HepG2 (cell line): ENCODE data around the gene ANKRD11. TPM values are rescaled to one million over a fixed set of nuclear protein-coding genes. Genes with fewer than 3 reads are reported as not detected.
A peak's percentile ranks its signal among the peaks of the same experiment; 100 is the strongest.

Source experiments
- CEBPG ChIP-seq: IDR thresholded peaks from 2 replicates; pipeline ENCODE4 v1.6.1; 2016
- FOXJ3 ChIP-seq: sonication (generic); formaldehyde crosslinking; IDR thresholded peaks from 2 replicates; pipeline ENCODE4 v1.4.0; 2020; ENCODE audit warnings: missing genetic modification reagents, mild to moderate bottlenecking, borderline replicate concordance
- NFE2L1 ChIP-seq: sonication (generic); formaldehyde crosslinking; IDR thresholded peaks from 2 replicates; pipeline ENCODE4 v1.4.0; 2020; ENCODE audit warnings: missing genetic modification reagents, mild to moderate bottlenecking, borderline replicate concordance
- NKX3-1 ChIP-seq: sonication (generic); formaldehyde crosslinking; IDR thresholded peaks from 2 replicates; pipeline ENCODE4 v1.5.0; 2020; ENCODE audit warnings: missing genetic modification reagents
- NR2C2 ChIP-seq: sonication (generic); formaldehyde crosslinking; IDR thresholded peaks from 2 replicates; pipeline ENCODE4 v1.4.0; 2020; ENCODE audit warnings: missing genetic modification reagents, mild to moderate bottlenecking, moderate library complexity, borderline replicate concordance
- PHF20 ChIP-seq: sonication (generic); formaldehyde crosslinking; IDR thresholded peaks from 2 replicates; pipeline ENCODE4 v1.5.0; 2020; ENCODE audit warnings: mild to moderate bottlenecking, missing genetic modification reagents
- RAD21 ChIP-seq: fragments of 450-650 bp; formaldehyde crosslinking; IDR thresholded peaks from 2 replicates; pipeline ENCODE4 v1.5.0; 2020; ENCODE audit warnings: mild to moderate bottlenecking
- REXO4 ChIP-seq: sonication (generic); formaldehyde crosslinking; IDR thresholded peaks from 2 replicates; pipeline ENCODE4 v1.8.0; 2022; ENCODE audit warnings: missing genetic modification reagents, mild to moderate bottlenecking, borderline replicate concordance
- RFXAP ChIP-seq: sonication (generic); formaldehyde crosslinking; IDR thresholded peaks from 2 replicates; pipeline ENCODE4 v1.4.0; 2020; ENCODE audit warnings: missing genetic modification reagents, borderline replicate concordance
- SP5 ChIP-seq: IDR thresholded peaks from 2 replicates; pipeline ENCODE4 v1.6.1; 2016; ENCODE audit warnings: low read depth, borderline replicate concordance
- TP53 ChIP-seq: sonication (generic); formaldehyde crosslinking; conservative IDR thresholded peaks from 2 replicates; pipeline ENCODE4 v1.4.0; 2020; ENCODE audit warnings: missing genetic modification reagents
- XBP1 ChIP-seq: sonication (generic); formaldehyde crosslinking; IDR thresholded peaks from 2 replicates; pipeline ENCODE4 v1.5.0; 2020; ENCODE audit warnings: missing genetic modification reagents
- ZFP90 ChIP-seq: sonication (generic); formaldehyde crosslinking; IDR thresholded peaks from 2 replicates; pipeline ENCODE4 v1.8.0; 2022; ENCODE audit warnings: missing genetic modification reagents, mild to moderate bottlenecking, inconsistent platforms, borderline replicate concordance
- ZFYVE20 ChIP-seq: sonication (generic); formaldehyde crosslinking; IDR thresholded peaks from 2 replicates; pipeline ENCODE4 v1.8.0; 2023; ENCODE audit warnings: low read depth, mild to moderate bottlenecking, moderate library complexity, missing genetic modification reagents, borderline replicate concordance
- ZNF234 ChIP-seq: sonication (generic); formaldehyde crosslinking; conservative IDR thresholded peaks from 2 replicates; pipeline ENCODE4 v1.5.1; 2020; ENCODE audit warnings: mild to moderate bottlenecking, missing genetic modification reagents
- ZNF337 ChIP-seq: sonication (generic); formaldehyde crosslinking; IDR thresholded peaks from 2 replicates; pipeline ENCODE4 v1.5.1; 2020; ENCODE audit warnings: missing genetic modification reagents, low read depth, mild to moderate bottlenecking, borderline replicate concordance
- ZNF543 ChIP-seq: sonication (generic); formaldehyde crosslinking; IDR thresholded peaks from 2 replicates; pipeline ENCODE4 v1.4.0; 2020; ENCODE audit warnings: mild to moderate bottlenecking, missing genetic modification reagents
- ZNF678 ChIP-seq: sonication (generic); formaldehyde crosslinking; IDR thresholded peaks from 2 replicates; pipeline ENCODE4 v1.4.0; 2020; ENCODE audit warnings: mild to moderate bottlenecking, missing genetic modification reagents
- ZNF747 ChIP-seq: sonication (generic); formaldehyde crosslinking; IDR thresholded peaks from 2 replicates; pipeline ENCODE4 v1.8.1; 2023; ENCODE audit warnings: missing genetic modification reagents, mild to moderate bottlenecking, borderline replicate concordance
- ZNF879 ChIP-seq: sonication (generic); formaldehyde crosslinking; IDR thresholded peaks from 2 replicates; pipeline ENCODE4 v1.8.1; 2023; ENCODE audit warnings: missing genetic modification reagents
- polyA plus RNA-seq, 8 experiments: library from polyadenylated mRNA; depleted of rRNA in 3 of 8; stranded (reverse) in 7 of 8; unstranded in 1 of 8; fragments of >200 nt; fragmentation: Illumina TruSeq in 4 of 8; extraction: Trizol in 4 of 8; gene quantifications; 2 replicates each; pipeline versions ENCODE4 v1.2.1 to v1.2.3, GENCODE V29; 2011 to 2016; ENCODE audit warnings: low read depth in 4 of 8, missing spikeins in 1 of 8, mixed read lengths in 1 of 8; ENCODE audit not compliant: insufficient read depth in 1 of 8
- total RNA-seq, 5 experiments: library from RNA; depleted of rRNA; stranded (reverse); fragments of >200 nt; fragmentation: Illumina TruSeq; extraction: Trizol; gene quantifications; 2 replicates each; pipeline ENCODE4 v1.2.3, GENCODE V29; 2016; ENCODE audit warnings: low read depth in 1 of 5
- TF ChIP-seq, protein P1 (sequence below): sonication (generic); formaldehyde crosslinking; IDR thresholded peaks from 2 replicates; pipeline ENCODE4 v1.4.0; 2020; ENCODE audit warnings: mild to moderate bottlenecking, missing genetic modification reagents
- TF ChIP-seq, protein P2 (sequence below): IDR thresholded peaks from 2 replicates; pipeline ENCODE4 v1.6.1; 2016; ENCODE audit warnings: low read depth, borderline replicate concordance
- TF ChIP-seq, protein P3 (sequence below): sonication (generic); formaldehyde crosslinking; IDR thresholded peaks from 2 replicates; pipeline ENCODE4 v1.9.0; 2021; ENCODE audit warnings: missing genetic modification reagents, mild to moderate bottlenecking, borderline replicate concordance
- TF ChIP-seq, protein P4 (sequence below): sonication (generic); formaldehyde crosslinking; IDR thresholded peaks from 2 replicates; pipeline ENCODE4 v1.5.0; 2020; ENCODE audit warnings: missing genetic modification reagents, mild to moderate bottlenecking, borderline replicate concordance

The ANKRD11 gene
- total and polyA plus RNA-seq, 2 of the 13 experiments (the other 11 are each of a cell fraction or from before 2014, with no cell fraction given) = 21.4 to 38.4 TPM

DNA sequence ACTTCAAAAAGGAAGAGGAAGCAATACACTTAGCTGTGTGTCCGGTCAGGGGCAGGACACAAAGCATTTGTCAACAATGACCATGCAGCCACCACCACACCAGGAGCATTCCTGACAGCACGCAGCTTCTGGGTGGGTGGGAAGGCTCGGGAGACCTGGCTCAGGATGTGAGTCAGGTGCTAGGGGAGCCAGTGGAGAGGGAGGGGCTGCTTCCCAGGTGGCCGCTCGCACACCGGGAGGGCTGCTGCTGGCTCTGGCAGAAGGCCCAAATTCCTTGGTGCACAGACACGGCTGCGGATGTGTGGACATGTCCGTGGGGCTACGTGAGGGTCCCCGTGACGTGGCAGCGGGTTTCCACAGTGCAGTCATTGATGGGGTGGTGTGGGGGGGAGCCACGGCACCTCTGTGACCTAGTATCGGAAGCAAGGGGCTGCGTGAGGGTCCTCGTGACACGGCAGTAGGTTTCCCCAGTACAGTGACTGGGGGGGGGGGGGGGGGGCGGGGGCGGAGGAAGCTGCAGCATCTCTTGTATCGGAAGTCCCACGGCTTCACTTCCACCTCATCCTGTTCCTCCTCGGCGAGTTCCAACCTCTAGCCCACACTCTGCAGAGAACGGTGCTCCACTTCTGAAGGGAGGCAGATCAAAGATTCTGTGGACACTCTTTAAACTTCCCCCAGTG lies 160.0 kb downstream of the ANKRD11 start (continued):
- TF ChIP-seq, protein P1, sequence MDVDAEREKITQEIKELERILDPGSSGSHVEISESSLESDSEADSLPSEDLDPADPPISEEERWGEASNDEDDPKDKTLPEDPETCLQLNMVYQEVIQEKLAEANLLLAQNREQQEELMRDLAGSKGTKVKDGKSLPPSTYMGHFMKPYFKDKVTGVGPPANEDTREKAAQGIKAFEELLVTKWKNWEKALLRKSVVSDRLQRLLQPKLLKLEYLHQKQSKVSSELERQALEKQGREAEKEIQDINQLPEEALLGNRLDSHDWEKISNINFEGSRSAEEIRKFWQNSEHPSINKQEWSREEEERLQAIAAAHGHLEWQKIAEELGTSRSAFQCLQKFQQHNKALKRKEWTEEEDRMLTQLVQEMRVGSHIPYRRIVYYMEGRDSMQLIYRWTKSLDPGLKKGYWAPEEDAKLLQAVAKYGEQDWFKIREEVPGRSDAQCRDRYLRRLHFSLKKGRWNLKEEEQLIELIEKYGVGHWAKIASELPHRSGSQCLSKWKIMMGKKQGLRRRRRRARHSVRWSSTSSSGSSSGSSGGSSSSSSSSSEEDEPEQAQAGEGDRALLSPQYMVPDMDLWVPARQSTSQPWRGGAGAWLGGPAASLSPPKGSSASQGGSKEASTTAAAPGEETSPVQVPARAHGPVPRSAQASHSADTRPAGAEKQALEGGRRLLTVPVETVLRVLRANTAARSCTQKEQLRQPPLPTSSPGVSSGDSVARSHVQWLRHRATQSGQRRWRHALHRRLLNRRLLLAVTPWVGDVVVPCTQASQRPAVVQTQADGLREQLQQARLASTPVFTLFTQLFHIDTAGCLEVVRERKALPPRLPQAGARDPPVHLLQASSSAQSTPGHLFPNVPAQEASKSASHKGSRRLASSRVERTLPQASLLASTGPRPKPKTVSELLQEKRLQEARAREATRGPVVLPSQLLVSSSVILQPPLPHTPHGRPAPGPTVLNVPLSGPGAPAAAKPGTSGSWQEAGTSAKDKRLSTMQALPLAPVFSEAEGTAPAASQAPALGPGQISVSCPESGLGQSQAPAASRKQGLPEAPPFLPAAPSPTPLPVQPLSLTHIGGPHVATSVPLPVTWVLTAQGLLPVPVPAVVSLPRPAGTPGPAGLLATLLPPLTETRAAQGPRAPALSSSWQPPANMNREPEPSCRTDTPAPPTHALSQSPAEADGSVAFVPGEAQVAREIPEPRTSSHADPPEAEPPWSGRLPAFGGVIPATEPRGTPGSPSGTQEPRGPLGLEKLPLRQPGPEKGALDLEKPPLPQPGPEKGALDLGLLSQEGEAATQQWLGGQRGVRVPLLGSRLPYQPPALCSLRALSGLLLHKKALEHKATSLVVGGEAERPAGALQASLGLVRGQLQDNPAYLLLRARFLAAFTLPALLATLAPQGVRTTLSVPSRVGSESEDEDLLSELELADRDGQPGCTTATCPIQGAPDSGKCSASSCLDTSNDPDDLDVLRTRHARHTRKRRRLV (CRISPR knock-in tag) = no peak
- TF ChIP-seq TP53 (no peak), ZNF879 (CRISPR knock-in tag) (no peak), FOXJ3 (CRISPR knock-in tag) (no peak), RFXAP (no peak), ZNF234 (CRISPR knock-in tag) (no peak), XBP1 (CRISPR knock-in tag) (no peak), PHF20 (CRISPR knock-in tag) (no peak), ZNF747 (no peak), ZNF543 (no peak), ZNF337 (no peak), ZFYVE20 (CRISPR knock-in tag) (no peak), NFE2L1 (CRISPR knock-in tag) (no peak), CEBPG (CRISPR knock-in tag) (no peak), REXO4 (CRISPR knock-in tag) (no peak), SP5 (CRISPR knock-in tag) (peak; percentile 95), RAD21 (CRISPR knock-in tag) (no peak), ZFP90 (CRISPR knock-in tag) (no peak), NR2C2 (CRISPR knock-in tag) (no peak), NKX3-1 (no peak), ZNF678 (CRISPR knock-in tag) (no peak)
- TF ChIP-seq, protein P2, sequence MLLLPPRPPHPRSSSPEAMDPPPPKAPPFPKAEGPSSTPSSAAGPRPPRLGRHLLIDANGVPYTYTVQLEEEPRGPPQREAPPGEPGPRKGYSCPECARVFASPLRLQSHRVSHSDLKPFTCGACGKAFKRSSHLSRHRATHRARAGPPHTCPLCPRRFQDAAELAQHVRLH = peak; percentile 60; the same call in 1 of the 2 replicates
- TF ChIP-seq, protein P3, sequence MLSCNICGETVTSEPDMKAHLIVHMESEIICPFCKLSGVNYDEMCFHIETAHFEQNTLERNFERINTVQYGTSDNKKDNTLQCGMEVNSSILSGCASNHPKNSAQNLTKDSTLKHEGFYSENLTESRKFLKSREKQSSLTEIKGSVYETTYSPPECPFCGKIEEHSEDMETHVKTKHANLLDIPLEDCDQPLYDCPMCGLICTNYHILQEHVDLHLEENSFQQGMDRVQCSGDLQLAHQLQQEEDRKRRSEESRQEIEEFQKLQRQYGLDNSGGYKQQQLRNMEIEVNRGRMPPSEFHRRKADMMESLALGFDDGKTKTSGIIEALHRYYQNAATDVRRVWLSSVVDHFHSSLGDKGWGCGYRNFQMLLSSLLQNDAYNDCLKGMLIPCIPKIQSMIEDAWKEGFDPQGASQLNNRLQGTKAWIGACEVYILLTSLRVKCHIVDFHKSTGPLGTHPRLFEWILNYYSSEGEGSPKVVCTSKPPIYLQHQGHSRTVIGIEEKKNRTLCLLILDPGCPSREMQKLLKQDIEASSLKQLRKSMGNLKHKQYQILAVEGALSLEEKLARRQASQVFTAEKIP (CRISPR knock-in tag) = no peak
- TF ChIP-seq, protein P4, sequence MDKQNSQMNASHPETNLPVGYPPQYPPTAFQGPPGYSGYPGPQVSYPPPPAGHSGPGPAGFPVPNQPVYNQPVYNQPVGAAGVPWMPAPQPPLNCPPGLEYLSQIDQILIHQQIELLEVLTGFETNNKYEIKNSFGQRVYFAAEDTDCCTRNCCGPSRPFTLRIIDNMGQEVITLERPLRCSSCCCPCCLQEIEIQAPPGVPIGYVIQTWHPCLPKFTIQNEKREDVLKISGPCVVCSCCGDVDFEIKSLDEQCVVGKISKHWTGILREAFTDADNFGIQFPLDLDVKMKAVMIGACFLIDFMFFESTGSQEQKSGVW (CRISPR knock-in tag) = no peak
